HPDE6-E6E7 (cell line): ENCODE results near the gene COPS6.

ENCODE experiments used
- DNase-seq: peaks from one replicate; pipeline ENCODE4 v3.0.0; 2011; ENCODE audit warnings: missing footprints; ENCODE audit errors: extremely low spot score

Gene COPS6

GRCh38 chr7:100102950-100103840 is 14.4 kb downstream of the COPS6 start:
- DNase-seq = no peak

DNA sequence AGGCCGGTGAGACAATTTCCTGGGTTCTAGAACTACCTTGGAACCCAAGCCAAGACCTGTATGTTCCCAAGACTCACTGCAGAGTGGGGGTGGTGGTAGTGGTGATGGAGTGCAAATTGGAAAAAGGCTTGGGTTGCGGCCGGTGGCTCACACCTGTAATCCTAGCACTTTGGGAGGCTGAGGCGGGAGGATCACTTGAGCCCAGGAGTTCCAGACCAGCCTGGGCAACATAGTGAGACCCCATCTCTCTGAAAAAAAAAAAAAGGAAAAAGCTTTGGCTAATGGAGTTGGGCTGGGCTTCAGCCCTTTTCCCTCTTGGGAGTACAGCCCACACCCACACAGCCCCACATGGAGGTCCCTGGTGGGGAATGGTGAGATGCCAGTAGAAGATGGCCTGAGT is 16.8 kb downstream of the COPS6 start:
- no peak for DNase-seq

DNA sequence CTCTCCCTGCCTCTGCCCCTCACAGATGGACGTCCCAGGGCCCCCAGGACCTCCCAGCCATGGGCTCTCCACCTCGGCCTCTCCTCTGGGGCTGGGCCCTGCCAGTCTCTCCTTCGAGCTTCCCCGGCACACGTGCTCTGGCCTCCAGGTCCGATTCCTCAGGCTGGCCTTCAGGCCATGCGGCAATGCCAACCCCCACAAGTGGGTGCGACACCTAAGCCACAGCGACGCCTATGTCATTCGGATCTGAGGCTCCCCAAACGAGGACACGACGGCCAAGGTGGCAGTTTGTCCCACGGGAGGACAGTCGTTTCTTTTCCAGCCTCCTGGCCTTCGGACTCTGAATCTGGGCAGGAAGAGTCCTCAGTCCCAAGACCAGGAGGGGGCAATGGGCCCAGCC is 17.9 kb downstream of the COPS6 start:
- no peak for DNase-seq

GRCh38 chr7:100107125-100107737 is 18.5 kb downstream of the COPS6 start:
- no peak for DNase-seq

GRCh38 chr7:100107890-100108289 is 19.1 kb downstream of the COPS6 start:
- DNase-seq = no peak

GRCh38 chr7:100109521-100110163 is 20.9 kb downstream of the COPS6 start:
- DNase-seq = no peak

GRCh38 chr7:100111156-100111555 is 22.4 kb downstream of the COPS6 start:
- DNase-seq = no peak

DNA sequence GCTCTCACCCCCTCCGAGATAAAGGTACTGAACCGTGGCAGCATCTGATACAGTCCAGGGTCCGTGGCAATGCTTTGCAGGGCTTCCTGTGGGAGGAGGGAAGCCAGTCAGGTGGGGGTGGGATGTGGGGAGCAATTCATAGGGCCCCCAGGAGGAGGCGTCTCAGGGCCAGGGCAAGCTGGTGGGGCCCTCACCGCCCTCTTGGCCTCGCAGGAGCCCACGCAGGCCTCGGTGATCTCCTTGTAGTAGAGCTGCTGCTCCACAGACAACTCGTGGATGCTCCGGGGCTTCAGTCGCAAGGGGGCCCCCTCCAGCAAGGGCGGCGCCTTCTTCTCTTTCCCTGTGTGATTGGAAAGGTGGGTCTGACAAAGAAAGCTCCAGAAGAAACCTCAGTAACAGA is 23.1 kb downstream of the COPS6 start:
- no peak for DNase-seq

DNA sequence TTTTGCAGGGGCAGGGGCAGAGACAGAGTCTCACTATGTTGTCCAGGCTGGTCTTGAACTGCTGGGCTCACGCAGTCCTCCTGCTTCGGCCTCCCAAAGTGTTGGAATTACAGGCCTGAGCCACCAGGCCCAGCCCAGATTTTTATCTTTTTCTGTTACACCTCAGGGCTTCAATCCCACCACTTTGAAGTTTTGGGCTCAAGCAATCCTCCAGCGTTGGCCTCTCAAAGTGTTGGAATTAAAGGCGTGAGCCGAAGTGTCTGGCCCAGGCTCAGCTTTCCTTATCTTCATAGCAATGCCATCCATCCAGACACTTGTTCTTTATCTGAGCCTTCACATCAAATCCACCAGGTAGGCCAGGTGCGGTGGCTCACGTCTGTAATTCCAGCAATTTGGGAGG is 26.3 kb downstream of the COPS6 start:
- DNase-seq = no peak

DNA sequence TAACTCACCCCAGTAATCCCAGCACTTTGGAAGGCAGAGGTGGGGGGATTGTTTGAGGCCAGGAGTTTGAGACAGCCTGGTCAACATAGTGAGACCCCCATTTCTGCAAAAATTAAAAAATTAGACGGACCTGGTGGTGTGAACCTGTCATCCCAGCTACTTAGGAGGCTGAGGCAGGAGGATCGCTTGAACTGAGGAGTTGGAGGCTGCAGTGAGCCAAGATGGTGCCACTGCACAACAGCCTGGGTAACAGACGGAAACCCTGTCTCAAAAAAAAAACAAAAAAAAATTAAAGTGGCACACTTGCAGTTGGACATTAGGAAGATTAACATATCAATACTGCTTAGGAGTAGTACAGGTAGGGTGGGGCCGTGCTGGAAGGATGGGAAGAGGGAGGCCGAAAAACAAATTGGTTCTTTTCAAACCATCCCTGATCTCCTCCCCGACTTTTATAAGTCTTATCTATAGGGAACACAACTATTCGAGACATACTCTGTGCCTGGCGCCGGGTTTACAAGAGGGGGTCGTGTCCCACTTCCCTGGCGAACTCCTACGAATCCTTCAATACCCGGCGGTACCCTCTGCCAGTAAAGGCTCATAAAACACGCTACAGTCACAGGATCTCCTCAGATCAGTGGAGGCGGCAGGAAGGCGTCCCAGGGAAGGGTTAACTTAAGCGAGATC is 29.8 kb downstream of the COPS6 start:
- no peak for DNase-seq

GRCh38 chr7:100119072-100119969 is 30.6 kb downstream of the COPS6 start, which contains the start of the genes CNPY4 and TAF6:
CNPY4 (plus strand) TSS chr7:100119634; CDS start chr7:100119745, 111 bp downstream.
TAF6 (minus strand) TSS chr7:100119358; CDS start chr7:100114209, 5,149 bp downstream.
- peak; percentile 99 for DNase-seq

GRCh38 chr7:100119970-100120732 is 31.4 kb downstream of the COPS6 start:
- DNase-seq = peak; percentile 54

DNA sequence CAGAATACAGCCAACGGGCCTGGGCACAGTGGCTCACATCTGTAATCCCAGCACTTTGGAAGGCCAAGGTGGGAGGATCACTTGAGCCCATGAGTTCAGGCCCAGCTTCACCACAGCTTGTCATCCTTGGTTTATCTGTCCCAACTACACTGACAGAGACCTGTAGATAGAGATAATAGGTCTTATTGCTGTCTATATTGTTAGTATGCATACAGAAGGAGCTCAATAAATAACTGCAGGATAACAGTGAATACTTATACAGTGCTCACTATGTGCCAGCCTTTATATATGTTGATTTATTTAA is 31.9 kb downstream of the COPS6 start:
- DNase-seq = no peak

DNA sequence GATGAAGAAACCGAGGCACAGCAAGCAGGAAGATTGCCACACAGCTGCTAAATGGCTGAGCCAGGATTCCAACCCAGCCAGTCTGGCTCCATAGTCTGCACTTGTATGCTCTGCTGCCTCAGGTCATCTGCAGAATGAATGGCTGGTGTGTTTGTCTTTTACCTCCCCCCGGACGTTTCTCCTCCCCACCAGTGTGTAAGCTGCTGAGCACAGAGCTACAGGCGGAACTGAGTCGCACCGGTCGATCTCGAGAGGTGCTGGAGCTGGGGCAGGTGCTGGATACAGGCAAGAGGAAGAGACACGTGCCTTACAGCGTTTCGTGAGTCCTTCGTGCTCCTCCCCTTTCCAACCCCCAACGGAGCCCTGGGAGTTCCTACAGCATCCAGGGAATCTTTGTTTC is 33.3 kb downstream of the COPS6 start:
- no peak for DNase-seq

GRCh38 chr7:100122568-100122967 is 33.8 kb downstream of the COPS6 start:
- DNase-seq = no peak

DNA sequence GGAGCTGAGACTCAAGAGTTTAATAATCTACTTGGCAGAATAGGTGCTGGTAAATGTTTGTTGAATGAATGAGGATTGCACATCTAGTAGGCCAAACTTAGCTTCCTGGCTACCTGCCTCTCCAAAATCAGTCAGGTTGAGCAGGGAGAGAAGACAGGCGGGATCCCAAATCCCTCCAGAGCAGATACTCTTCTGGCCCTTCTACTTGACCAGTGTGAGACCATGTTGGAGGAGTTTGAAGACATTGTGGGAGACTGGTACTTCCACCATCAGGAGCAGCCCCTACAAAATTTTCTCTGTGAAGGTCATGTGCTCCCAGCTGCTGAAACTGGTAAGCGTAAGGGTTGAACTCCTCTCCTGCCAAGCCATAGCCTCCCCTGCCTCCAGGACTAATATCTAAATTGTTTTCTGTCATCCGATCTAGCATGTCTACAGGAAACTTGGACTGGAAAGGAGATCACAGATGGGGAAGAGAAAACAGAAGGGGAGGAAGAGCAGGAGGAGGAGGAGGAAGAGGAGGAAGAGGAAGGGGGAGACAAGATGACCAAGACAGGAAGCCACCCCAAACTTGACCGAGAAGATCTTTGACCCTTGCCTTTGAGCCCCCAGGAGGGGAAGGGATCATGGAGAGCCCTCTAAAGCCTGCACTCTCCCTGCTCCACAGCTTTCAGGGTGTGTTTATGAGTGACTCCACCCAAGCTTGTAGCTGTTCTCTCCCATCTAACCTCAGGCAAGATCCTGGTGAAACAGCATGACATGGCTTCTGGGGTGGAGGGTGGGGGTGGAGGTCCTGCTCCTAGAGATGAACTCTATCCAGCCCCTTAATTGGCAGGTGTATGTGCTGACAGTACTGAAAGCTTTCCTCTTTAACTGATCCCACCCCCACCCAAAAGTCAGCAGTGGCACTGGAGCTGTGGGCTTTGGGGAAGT is 35.8 kb downstream of the COPS6 start:
- no peak for DNase-seq

GRCh38 chr7:100126239-100126930 is 37.6 kb downstream of the COPS6 start:
- no peak for DNase-seq
